Neuronal stem cell (in vitro differentiated cells): ENCODE measurements around the gene RNF4.
A peak's percentile ranks its signal among the peaks of the same experiment; 100 is the strongest.
"Not testable (repeated sequence)": the region's sequence is repeated elsewhere in the genome, so short reads cannot be mapped to it uniquely, and the experiment has no call there.

ENCODE experiments used
- DNase-seq: peaks from one replicate; pipeline ENCODE4 v3.0.0-alpha.2; 2013; ENCODE audit warnings: low spot score
- H2AFZ ChIP-seq: one replicate; pipeline ENCODE4 v1.6.1; 2013; ENCODE audit warnings: mild to moderate bottlenecking, low read length, inconsistent platforms
- H2AK5ac ChIP-seq: 2 replicates; pipeline ENCODE4 v1.6.1; 2013; ENCODE audit warnings: low read depth, mild to moderate bottlenecking, inconsistent platforms, low read length, moderate library complexity, mixed read lengths
- H2BK120ac ChIP-seq: 2 replicates; pipeline ENCODE4 v1.6.1; 2013; ENCODE audit warnings: low read depth, mild to moderate bottlenecking, inconsistent platforms, low read length, moderate library complexity, mixed read lengths
- H2BK12ac ChIP-seq: one replicate; pipeline ENCODE4 v1.6.1; 2013; ENCODE audit warnings: low read length, inconsistent platforms
- H2BK15ac ChIP-seq: 2 replicates; pipeline ENCODE4 v1.6.1; 2013; ENCODE audit warnings: mild to moderate bottlenecking, low read length, inconsistent platforms, mixed read lengths
- H2BK5ac ChIP-seq: one replicate; pipeline ENCODE4 v1.6.1; 2013; ENCODE audit warnings: inconsistent platforms, mild to moderate bottlenecking, low read length, moderate library complexity
- H3K14ac ChIP-seq: one replicate; pipeline ENCODE4 v1.6.1; 2013; ENCODE audit warnings: low read length, inconsistent platforms
- H3K18ac ChIP-seq: 2 replicates; pipeline ENCODE4 v1.6.1; 2013; ENCODE audit warnings: low read length, inconsistent platforms
- H3K23ac ChIP-seq: 2 replicates; pipeline ENCODE4 v1.6.1; 2013; ENCODE audit warnings: low read depth, mild to moderate bottlenecking, mixed read lengths, low read length, inconsistent platforms; ENCODE audit not compliant: poor library complexity
- H3K27ac ChIP-seq: replicated peaks from 3 replicates; pipeline ENCODE4 v1.5.1; 2013; ENCODE audit warnings: low read length, inconsistent platforms
- H3K27me3 ChIP-seq, 3 experiments: 2 replicates each; pipeline ENCODE4 v1.6.1; 2013; ENCODE audit warnings: low read length in 3 of 3, mild to moderate bottlenecking in 2 of 3, inconsistent platforms in 1 of 3, low read depth in 1 of 3, mixed read lengths in 1 of 3, moderate library complexity in 1 of 3; ENCODE audit not compliant: control insufficient read depth in 3 of 3, insufficient read depth in 3 of 3
- H3K36me3 ChIP-seq, 2 donors: replicated peaks in 1 of 2; 2 replicates each; pipeline ENCODE4 v1.6.1; 2013; ENCODE audit warnings: low read length in 2 of 2; ENCODE audit not compliant: control insufficient read depth in 2 of 2, insufficient read depth in 2 of 2
- H3K4ac ChIP-seq: 2 replicates; pipeline ENCODE4 v1.6.1; 2013; ENCODE audit warnings: inconsistent platforms, mild to moderate bottlenecking, low read length, moderate library complexity
- H3K4me1 ChIP-seq, 2 donors: 1 replicate in 1 of 2; 2 replicates in 1 of 2; pipeline ENCODE4 v1.6.1; 2013; ENCODE audit warnings: low read length in 2 of 2, low read depth in 1 of 2; ENCODE audit not compliant: control insufficient read depth in 2 of 2, insufficient read depth in 1 of 2
- H3K4me2 ChIP-seq: one replicate; pipeline ENCODE4 v1.6.1; 2013; ENCODE audit warnings: mild to moderate bottlenecking, low read length, inconsistent platforms; ENCODE audit not compliant: insufficient read depth, poor library complexity, severe bottlenecking
- H3K4me3 ChIP-seq, 2 donors: 2 replicates each; pipeline ENCODE4 v1.5.1; 2013; ENCODE audit warnings: low read length in 2 of 2, mild to moderate bottlenecking in 2 of 2, inconsistent platforms in 1 of 2, moderate library complexity in 1 of 2
- H3K79me1 ChIP-seq: one replicate; pipeline ENCODE4 v1.6.1; 2013; ENCODE audit warnings: low read depth, mild to moderate bottlenecking, inconsistent platforms, low read length, moderate library complexity
- H3K9ac ChIP-seq: one replicate; pipeline ENCODE4 v1.6.1; 2013; ENCODE audit warnings: mild to moderate bottlenecking, low read depth, low read length, inconsistent platforms; ENCODE audit not compliant: poor library complexity
- H3K9me3 ChIP-seq, 2 donors: replicated peaks in 1 of 2; 2 replicates each; pipeline versions ENCODE3 to v1.6.1; 2013; ENCODE audit warnings: low read length in 2 of 2, mild to moderate bottlenecking in 2 of 2, inconsistent platforms in 1 of 2, low read depth in 1 of 2, mixed read lengths in 1 of 2, moderate library complexity in 1 of 2; ENCODE audit not compliant: control insufficient read depth in 2 of 2, insufficient read depth in 1 of 2
- H4K8ac ChIP-seq: one replicate; pipeline ENCODE4 v1.6.1; 2013; ENCODE audit warnings: low read depth, mild to moderate bottlenecking, inconsistent platforms, low read length, moderate library complexity
- H4K91ac ChIP-seq: one replicate; pipeline ENCODE4 v1.6.1; 2013; ENCODE audit warnings: low read length, low read depth, mild to moderate bottlenecking, inconsistent platforms; ENCODE audit not compliant: poor library complexity
- WGBS, 2 donors: extraction: QIAGEN DNeasy Blood & Tissue Kit; methylation state at CpG; one replicate each; pipeline ENCODE4 v1.1.7; 2013; ENCODE audit warnings: missing lambda C conversion rate in 2 of 2, mixed read lengths in 1 of 2; ENCODE audit not compliant: insufficient read length in 2 of 2, insufficient replicate concordance in 1 of 2; ENCODE audit errors: extremely low coverage in 2 of 2; 5-methylcytosine and 5-hydroxymethylcytosine counted together

Gene RNF4

GRCh38 chr4:2429945-2430757 is 38.8 kb upstream of the RNF4 start:
- not testable (repeated sequence) for DNase-seq, H3K4me1 ChIP-seq, H2BK15ac ChIP-seq, H3K9me3 ChIP-seq, H2AK5ac ChIP-seq, H3K23ac ChIP-seq, H2BK5ac ChIP-seq, H3K9ac ChIP-seq, H3K4me2 ChIP-seq, H3K14ac ChIP-seq, H2BK120ac ChIP-seq, H3K27ac ChIP-seq, H3K36me3 ChIP-seq, H2BK12ac ChIP-seq, H3K18ac ChIP-seq, H4K91ac ChIP-seq, H2AFZ ChIP-seq, H3K4me3 ChIP-seq, H3K4ac ChIP-seq, H4K8ac ChIP-seq, H3K79me1 ChIP-seq
- no CpG with 5 or more reads among the region's 49 CpGs for WGBS, 2 donors
- peaks cover 0 to 51% (median 0%) of the 10 kb centered on the region in 3 experiments for H3K27me3 ChIP-seq

GRCh38 chr4:2432004-2432403 is 36.9 kb upstream of the RNF4 start:
- H2BK12ac ChIP-seq = no peak overlapping the region
- peaks cover 1% of the 10 kb centered on the region for H3K79me1 ChIP-seq
- H3K18ac ChIP-seq = no peak overlapping the region
- peaks cover 0 to 3% of the 10 kb centered on the region in 2 donors for H3K9me3 ChIP-seq
- no peak overlapping the region for H3K4me2 ChIP-seq
- H3K36me3 ChIP-seq = no peaks in the 10 kb centered on the region
- no peak overlapping the region for H2AFZ ChIP-seq
- H3K23ac ChIP-seq = no peak overlapping the region
- DNase-seq = no peak
- H2BK120ac ChIP-seq = no peak overlapping the region
- H3K27me3 ChIP-seq = peaks cover 0 to 43% (median 0%) of the 10 kb centered on the region in 3 experiments
- H4K91ac ChIP-seq = no peak overlapping the region
- peaks cover 0 to 5% of the 10 kb centered on the region in 2 donors for H3K4me1 ChIP-seq
- H2BK15ac ChIP-seq = no peak overlapping the region
- H4K8ac ChIP-seq = no peak overlapping the region
- H3K4me3 ChIP-seq = no peak overlapping the region
- no peak overlapping the region for H3K27ac ChIP-seq
- no peak overlapping the region for H3K14ac ChIP-seq
- H2BK5ac ChIP-seq = no peak overlapping the region
- no peak overlapping the region for H2AK5ac ChIP-seq
- H3K9ac ChIP-seq = no peak overlapping the region
- H3K4ac ChIP-seq = no peak overlapping the region

GRCh38 chr4:2432991-2433530 is 35.8 kb upstream of the RNF4 start:
- Histone ChIP-seq H3K27ac (no peak overlapping the region), H3K9ac (no peak overlapping the region)

GRCh38 chr4:2433609-2434350 is 35.1 kb upstream of the RNF4 start:
- H2BK12ac ChIP-seq = peak overlapping the region; percentile 22
- H2AK5ac ChIP-seq = peak overlapping the region; percentile 63
- H2BK15ac ChIP-seq = peak overlapping the region; percentile 58
- H3K4ac ChIP-seq = no peak overlapping the region
- H2AFZ ChIP-seq = peak overlapping the region; percentile 76
- peaks cover 0 to 34% (median 0%) of the 10 kb centered on the region in 3 experiments for H3K27me3 ChIP-seq
- H2BK5ac ChIP-seq = peak overlapping the region; percentile 24
- H4K91ac ChIP-seq = no peak overlapping the region
- no CpG with 5 or more reads among the region's 29 CpGs for WGBS, 2 donors
- no peaks in the 10 kb centered on the region for H3K36me3 ChIP-seq
- H2BK120ac ChIP-seq = no peak overlapping the region
- H3K9ac ChIP-seq = no peak overlapping the region
- H3K27ac ChIP-seq = no peak overlapping the region
- H3K18ac ChIP-seq = no peak overlapping the region
- H4K8ac ChIP-seq = no peak overlapping the region
- no peak overlapping the region for H3K4me2 ChIP-seq
- H3K4me1 ChIP-seq = peaks cover 0 to 5% of the 10 kb centered on the region in 2 donors
- H3K4me3 ChIP-seq = no peak overlapping the region
- H3K79me1 ChIP-seq = no peaks in the 10 kb centered on the region
- H3K9me3 ChIP-seq = peaks cover 0 to 3% of the 10 kb centered on the region in 2 donors
- no peak for DNase-seq
- H3K14ac ChIP-seq = peak overlapping the region; percentile 47
- peak overlapping the region; percentile 65 for H3K23ac ChIP-seq

More at GRCh38 chr4:2432991-2433530, 35.8 kb upstream of the RNF4 start:
- H4K8ac ChIP-seq = no peak overlapping the region
- H3K27me3 ChIP-seq = peaks cover 0 to 38% (median 0%) of the 10 kb centered on the region in 3 experiments
- H3K18ac ChIP-seq = no peak overlapping the region
- peak overlapping the region; percentile 76 for H2AFZ ChIP-seq
- H3K4me3 ChIP-seq = no peak overlapping the region
- no peak overlapping the region for H3K4me2 ChIP-seq
- H3K4ac ChIP-seq = no peak overlapping the region
- peak overlapping the region; percentile 63 for H2AK5ac ChIP-seq
- no CpG with 5 or more reads among the region's 20 CpGs for WGBS, 2 donors
- no peaks in the 10 kb centered on the region for H3K36me3 ChIP-seq
- no peak overlapping the region for H2BK120ac ChIP-seq
- H3K9me3 ChIP-seq = peaks cover 0 to 3% of the 10 kb centered on the region in 2 donors
- peak overlapping the region; percentile 84 for H3K14ac ChIP-seq
- no peak overlapping the region for H4K91ac ChIP-seq
- H2BK15ac ChIP-seq = peak overlapping the region; percentile 58
- H3K23ac ChIP-seq = peak overlapping the region; percentile 65
- DNase-seq = no peak
- H2BK5ac ChIP-seq = no peak overlapping the region
- peaks cover 1% of the 10 kb centered on the region for H3K79me1 ChIP-seq
- peaks cover 0 to 5% of the 10 kb centered on the region in 2 donors for H3K4me1 ChIP-seq
- peak overlapping the region; percentile 34 for H2BK12ac ChIP-seq
